NCI-H1092 (cell line): ENCODE measurements around the gene SH3BP5L.
"Not testable (repeated sequence)": the region's sequence is repeated elsewhere in the genome, so short reads cannot be mapped to it uniquely, and the experiment has no call there.

Experiments
- DNase-seq: peaks from one replicate; lab custom pipeline; 2025; lab: John Stamatoyannopoulos, UW

SH3BP5L gene

DNA sequence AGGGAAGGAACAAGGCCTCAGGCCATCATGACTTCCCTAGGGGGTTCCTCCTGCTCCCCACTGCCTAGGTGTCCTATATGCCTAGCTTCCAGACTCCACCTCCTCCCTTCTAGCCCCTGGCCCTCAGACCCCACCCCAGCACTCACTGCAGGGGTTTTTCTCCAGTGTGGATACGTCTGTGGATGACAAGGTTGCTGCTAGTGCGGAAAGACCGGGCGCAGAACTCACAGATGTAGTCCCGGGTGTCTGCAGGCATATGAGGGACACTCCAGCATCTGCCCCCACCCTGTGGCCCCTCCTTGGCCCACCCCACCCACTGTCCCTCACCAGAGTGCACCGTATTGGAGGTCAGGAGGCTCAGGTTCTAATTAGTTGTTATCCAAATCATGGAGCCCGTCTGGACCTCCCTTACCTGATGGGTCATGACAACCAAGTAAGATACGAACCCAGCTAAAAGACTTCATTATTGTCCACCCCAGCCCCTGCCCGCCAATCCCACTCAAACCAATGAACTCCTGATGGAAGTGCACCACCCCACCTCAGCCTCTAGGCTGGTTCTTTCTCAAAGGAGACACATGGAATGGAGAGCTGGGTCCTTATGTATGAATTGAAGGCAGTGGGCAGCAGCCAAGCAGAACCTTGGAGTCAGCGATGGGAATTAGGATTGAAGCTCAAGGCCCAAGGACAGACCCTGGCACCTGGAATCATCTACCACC is 25.0 kb upstream of the SH3BP5L start:
- DNase-seq: no peak

DNA sequence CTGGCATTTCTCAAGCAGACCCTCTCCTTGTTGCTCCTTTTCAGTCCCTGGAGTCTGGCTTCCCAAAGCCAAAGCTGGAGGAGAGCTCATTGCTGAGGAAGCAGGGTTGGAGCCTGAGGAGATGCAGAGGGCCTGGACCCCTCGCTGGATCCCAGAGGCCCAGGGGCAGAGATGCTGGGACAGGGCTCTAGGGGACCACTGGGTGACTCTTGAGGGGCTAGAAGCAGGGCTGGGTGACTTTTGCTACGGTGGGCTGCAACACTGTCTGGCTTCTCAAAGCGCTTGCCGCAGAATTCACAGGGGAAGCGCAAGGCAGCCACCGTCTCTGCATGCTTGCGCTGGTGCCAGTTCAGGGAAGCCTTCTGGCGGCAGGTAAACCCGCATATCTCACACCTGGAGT is 24.4 kb upstream of the SH3BP5L start:
- no peak for DNase-seq

DNA sequence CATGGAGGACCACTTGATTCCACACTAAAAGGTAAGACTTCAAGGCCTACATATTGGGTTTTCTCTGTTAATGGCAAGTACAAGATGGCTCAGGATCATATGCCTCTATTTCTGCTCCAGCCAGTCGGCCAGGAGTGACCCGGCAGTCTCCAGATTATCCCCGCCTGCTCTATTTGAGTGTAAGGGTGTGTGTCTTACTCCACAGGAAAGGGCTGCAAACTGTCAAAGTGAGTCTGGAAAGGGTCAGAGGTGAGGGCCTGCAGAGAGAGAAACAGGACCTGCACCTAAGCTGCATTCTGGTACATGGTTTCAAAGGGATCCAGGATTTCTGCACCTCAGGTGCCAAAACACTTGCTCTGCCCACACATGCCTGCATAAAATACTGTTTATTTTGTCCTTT is 23.9 kb upstream of the SH3BP5L start:
- no peak for DNase-seq

DNA sequence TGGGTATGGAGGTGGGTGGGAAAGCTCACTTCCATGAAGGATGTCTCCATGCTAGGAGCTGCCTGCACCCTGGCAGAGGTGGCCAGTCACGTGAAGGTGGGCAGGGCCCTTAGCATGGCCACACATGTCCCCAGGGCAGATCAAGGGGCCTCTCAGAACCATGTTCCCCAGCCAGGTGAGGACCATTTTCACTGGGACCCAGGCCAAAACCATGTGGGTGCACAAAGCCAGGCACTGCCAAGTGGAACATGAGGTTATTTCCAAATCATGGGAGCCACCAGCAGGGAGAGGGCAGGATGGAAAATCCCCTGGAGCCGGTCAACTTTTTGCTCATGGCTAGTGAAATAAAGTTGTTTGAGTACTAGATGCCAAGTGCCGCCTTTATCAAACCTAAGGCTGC is 23.4 kb upstream of the SH3BP5L start:
- no peak for DNase-seq

DNA sequence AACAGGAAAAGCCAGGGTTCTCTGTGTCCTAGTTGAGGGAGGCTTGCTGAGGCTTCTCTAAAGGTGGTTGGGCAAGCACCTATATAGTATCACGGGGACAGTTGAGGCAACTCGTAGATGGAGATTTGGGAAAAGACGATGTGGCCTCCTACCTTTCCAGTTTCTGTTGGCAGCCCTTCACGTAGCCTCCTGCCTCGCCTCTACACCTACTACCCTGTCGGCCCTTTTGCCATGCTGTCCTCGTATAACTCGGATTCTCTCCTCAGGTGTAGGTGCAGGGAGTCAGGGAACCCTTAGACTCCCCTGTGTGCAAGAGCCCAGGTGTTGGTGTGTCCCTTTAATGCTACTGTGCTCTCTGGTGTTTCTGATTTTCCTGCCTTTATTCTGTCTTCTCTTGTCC is 22.9 kb upstream of the SH3BP5L start:
- DNase-seq: no peak

DNA sequence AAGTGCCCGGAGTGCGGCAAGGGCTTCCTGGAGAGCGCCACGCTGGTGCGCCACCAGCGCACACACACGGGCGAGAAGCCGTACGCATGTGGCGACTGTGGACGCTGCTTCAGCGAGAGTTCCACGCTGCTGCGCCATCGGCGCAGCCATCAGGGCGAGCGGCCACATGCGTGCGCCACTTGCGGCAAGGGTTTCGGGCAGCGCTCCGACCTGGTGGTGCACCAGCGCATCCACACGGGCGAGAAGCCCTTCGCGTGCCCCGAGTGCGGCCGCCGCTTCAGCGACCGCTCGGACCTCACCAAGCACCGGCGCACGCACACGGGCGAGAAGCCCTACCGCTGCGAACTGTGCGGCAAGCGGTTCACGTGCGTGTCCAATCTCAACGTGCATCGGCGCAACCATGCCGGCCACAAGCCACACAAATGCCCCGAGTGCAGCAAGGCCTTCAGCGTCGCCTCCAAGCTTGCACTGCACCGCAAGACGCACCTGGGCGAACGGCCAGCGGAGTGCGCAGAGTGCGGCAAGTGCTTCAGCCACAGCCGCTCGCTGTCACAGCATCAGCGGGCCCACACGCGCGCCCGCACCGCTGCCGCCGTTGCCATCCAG is 22.3 kb upstream of the SH3BP5L start:
- no peak for DNase-seq

DNA sequence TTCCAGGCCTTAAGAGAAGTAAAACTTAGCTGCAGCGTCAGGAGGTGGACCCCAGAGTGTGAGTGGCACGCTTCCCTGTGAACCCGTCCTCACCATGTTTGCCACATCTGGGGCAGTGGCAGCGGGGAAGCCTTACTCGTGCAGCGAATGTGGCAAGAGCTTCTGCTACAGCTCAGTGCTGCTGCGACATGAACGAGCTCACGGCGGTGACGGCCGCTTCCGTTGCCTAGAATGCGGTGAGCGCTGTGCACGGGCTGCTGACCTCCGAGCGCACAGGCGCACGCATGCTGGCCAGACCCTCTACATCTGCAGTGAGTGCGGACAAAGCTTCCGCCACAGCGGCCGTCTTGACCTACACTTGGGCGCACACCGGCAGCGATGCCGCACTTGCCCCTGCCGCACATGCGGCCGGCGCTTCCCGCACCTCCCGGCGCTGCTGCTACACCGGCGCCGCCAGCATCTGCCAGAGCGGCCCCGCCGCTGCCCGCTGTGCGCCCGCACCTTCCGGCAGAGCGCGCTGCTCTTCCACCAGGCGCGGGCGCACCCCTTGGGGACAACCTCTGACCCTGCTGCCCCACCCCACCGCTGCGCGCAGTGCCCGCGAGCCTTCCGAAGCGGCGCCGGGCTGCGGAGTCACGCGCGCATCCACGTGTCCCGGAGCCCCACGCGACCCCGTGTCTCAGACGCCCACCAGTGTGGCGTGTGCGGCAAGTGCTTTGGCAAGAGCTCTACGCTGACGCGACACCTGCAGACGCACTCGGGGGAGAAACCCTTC is 21.7 kb upstream of the SH3BP5L start:
- no peak for DNase-seq

DNA sequence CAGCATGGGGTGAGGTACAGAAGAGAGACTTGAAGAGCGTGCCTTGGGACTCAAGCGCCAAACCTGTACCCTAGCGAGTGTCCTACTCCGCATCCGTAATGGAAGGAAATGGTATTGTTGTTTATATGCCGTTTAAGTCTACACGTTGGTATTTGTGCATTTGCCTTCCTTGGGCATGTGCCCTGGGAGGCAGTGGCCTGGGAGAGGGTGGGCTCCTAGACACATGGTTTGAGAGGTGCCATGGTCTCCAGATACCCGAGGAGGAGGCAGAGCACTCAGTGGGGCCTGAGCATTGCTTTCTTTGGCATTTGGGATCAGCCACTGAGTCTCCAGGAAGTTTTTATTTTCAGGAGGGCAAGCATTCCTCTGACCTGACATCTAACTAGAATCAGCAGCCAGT is 18.8 kb upstream of the SH3BP5L start:
- DNase-seq: no peak

DNA sequence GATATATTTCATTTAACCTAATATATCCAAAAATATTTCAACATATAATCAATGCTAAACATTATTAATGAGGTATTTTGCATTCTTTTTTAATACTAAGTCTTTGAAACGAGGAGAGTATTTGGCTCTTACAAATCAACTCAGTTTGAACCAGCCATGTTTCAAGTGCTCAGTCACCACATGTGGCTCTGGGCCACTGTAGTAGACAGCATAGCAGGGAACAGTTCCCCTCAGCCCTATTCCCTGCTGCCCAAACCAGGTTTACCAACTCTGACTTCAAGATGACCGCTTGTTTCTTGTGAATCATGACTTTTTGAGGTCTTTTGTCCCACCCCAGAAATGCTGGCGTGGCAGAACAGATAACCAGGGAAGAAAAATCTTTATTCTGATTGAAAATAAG is 18.0 kb upstream of the SH3BP5L start:
- DNase-seq: no peak

DNA sequence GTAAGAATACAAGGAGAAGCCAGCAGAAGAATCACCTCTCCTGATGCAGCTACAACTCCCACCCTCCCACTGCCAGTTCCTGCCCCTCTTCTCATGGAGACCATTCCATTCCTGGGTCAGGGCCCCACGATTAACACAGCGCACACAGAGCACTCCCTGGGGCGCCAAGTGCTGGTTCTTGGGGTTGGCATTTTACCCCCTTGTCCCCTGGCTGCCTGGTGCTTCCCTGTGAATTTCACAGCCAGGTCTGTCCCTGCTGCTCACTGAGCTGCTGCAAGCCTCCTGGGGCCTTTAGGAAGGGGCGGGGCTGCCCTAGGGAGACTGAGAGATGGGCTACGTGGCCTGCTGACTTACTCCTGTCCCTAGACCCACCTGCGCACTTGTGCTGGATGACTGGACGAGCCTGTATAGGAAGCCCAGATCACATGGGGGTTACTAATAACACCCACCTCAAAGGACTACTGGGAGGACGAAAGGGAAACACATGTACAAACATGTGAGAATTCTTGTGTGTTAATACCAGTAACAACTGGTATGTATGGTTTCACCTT is 17.1 kb upstream of the SH3BP5L start:
- DNase-seq: no peak

DNA sequence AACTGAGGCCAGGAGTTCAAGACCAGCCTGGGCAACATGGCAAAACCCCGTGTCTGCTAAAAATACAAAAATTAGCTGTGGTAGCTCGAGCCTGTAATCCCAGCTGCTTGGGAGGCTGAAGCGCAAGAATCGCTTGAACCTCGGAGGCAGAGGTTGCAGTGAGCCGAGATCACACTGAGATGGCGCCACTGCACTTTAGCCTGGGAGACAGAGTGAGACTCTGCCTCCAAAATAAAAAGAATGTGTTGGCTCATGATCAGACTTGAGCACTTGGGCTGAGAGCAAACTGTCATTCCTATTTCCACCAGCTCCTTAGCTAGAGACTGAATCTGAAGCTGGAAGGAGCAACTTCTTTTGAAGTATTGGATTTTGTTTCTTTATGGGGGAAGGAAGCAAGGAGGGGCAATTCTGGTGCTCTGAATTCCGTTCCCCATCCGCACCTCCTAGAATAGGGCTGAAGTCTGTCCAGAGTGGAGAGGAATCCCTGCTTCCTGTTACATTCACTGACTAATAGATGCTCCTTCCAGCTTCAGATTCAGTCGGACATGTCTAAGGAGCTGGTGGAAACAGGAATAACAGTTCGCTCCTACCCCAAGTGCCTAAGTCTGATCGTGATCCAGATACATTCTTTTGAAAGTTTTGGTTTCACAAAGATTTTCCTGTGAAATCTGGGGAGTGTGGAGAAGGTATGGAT is 16.1 kb upstream of the SH3BP5L start:
- no peak for DNase-seq

DNA sequence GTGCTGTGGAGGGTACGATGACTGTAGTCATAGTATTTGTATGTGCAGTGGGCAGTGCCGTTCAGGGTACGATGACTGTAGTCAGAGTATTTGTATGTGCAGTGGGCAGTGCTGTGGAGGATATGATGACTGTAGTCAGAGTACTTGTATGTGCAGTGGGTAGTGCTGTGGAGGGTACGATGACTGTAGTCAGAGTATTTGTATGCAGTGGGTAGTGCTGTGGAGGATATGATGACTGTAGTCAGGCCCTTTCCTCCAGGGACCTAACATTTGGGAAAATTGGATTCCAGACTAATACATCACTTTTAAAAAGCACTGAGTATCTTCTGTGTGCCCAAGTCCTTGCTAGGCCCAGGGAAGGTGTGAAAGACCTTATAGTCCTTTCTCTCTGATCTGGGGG is 15.2 kb upstream of the SH3BP5L start:
- no peak for DNase-seq

DNA sequence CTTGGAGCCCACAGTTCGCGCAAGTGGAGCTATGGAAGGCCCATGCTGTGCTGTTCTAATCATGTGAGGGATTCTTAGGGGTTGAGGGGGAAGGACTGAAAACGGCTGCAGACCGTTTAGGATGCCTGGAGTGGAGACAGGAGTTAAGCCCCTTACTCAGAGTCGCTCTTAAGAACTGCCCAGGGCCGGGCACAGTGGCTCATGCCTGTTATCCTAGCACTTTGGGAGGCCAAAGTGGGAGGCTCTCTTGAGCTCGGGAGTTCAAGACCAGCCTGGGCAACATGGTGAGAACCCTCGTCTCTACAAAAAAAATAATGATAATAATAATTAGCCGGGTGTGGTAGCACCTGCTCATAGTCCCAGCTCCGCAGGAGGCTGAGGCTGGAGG is 13.4 kb upstream of the SH3BP5L start:
- no peak for DNase-seq

DNA sequence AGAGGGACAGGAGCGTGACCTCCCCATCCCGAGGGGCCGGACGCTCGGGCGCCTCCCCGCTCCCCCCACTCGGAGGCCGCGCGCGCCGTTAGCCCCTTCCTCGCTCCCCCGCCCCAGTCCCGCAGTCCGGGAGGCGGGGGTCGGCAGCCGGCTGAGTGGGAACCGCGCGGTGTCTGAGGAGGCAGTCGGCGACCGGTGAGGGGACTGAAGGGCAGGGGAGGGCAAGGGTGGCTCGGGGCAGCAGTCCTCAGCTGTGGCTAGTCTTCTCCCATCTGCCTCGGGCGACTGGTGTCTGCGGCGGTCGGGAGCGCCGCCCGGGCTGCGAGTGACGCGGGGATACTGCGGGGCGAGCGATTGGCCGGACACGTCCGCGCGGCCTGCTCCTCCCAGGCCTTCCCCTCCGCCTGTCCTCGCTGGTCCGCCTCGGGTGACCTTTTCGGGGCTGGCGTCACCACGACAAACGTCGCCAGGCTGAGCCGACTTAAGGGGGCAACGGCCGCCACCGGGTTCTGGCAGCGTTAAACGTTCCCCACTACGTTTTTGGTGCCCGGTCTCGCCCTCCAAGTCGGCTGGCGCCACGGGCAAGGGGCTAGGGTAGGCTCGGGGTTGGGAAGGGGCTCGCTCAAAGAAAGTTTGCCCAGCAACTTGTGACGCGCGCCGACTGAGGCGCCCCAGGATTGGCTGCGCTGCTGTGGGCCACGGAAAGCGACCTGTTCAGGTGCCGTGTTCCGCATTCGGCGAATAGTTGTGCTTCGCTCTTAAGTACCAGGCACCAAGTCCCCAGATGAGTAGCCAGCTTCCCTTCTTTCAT is 12.8 kb upstream of the SH3BP5L start:
- peak; percentile 89 for DNase-seq

DNA sequence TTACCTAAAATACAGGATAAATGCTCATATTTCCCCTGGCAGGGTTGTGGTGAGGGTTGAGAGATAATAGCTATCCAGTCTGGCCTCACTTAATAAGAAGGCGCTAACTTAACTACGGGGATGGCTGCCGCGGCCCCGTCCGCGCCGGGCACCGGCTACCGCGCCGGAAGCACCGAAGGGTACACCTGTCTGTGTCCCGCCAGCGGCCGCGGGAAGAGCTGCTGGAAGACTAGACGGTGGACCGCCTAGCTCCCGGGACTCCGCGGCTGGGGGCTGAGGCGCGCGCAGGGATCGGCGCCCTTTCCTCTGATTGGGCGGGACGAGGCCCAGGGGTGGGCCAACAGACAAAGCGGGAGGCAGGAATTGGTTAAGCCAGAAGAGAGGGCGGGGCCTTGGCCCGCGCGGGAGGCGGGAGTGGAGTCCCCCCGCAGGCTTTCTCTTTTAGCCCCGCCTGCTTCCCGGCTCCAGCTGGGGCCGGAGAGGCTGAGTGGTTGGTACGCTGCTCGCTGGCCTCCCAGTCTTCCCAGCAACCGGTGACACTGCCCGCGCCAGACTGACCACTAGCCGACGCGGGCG is 12.2 kb upstream of the SH3BP5L start, which contains the start of gene ZNF672:
TSS of gene ZNF672 (plus strand) at position 444 of the 576 bp plus-strand sequence. CDS start 9,051 bp downstream, outside the sequence.
- DNase-seq: peak; percentile 99

DNA sequence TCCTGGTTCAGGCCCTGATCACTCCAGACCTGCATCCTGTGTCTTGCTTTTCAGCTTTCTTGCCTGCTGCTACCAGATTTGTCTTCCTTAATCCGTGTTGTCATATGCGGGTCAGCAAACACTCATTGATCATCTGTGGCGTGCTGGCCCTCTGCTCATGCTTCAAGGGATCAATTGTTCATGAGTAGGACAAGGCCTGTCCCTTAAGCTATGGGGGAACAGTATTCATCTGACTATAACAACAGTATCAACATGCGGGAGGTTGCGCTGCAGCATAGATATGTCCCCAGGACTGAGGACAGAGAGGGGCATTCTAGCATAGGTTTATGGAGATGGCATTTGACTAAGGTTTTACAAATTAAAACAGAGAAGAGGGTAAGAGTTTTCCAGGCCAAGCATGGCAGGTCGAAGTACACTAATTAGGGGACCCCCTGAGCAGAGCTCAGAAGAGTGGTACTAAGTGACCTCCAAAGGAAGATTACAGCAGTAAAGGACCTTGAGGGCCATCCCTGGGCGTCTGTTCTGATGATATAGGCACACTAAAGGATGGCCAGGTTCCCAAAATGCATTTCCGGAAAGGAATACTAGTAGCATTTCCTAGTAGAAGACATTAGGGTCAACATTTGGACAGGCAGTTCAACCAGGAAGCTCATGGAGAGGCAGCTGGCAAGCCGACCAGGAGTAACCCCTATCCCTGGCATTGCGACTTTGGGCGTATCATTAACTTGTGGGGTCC is 11.5 kb upstream of the SH3BP5L start:
- no peak for DNase-seq

DNA sequence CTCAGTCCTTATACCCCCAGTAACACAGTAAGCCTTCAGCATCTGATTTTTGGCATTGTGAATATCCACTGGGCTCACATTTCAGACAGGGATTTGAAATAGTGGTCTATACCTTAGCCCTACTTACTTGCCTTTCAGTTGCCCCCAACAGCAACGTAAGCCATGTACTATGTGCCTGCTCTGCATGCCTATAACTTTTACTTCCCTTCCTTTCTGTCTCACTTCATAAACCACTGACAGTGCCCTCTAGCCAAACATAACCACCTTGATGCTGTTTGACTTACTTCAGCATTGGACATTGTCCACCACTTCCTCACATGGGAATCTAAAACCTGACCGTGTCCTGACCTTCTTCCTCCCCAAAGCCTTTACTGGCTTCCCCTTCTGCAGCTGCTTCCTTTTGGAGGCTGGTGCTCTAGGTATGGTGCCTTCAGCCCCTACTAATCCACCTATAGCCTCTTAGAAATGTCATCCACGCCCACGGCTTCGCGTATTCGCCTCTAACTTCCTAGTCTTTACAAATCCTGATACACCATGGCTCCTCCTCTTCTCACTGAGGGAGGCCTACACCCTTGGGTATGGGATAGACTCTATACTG is 8.7 kb upstream of the SH3BP5L start:
- DNase-seq: no peak

DNA sequence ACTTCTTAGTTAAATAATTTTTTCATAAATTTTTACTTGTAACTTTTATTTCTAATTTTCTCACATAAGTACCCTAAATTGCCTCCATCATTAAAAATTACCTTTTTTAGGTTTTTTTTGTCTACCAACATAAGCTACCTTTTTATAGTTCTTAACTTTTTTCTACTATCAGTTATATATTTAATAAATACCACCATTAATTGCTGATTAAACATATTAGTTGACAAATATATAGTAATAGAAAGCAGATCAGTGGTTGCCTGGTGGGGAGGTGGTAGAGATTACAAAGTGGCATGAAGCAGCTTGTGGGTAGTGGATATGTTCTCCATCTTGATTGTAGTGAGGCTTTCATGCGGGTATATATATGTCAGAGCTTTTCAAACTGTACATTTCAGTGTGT is 6.1 kb upstream of the SH3BP5L start:
- DNase-seq: no peak

DNA sequence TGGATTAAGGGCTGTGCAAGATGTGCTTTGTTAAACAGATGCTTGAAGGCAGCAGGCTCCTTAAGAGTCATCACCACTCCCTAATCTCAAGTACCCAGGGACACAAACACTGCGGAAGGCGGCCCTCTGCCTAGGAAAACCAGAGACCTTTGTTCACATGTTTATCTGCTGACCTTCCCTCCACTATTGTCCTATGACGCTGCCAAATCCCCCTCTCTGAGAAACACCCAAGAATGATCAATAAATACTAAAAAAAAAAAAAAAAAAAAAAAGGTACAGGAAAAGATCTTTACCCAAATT is 5.0 kb upstream of the SH3BP5L start:
- DNase-seq: not testable (repeated sequence)

DNA sequence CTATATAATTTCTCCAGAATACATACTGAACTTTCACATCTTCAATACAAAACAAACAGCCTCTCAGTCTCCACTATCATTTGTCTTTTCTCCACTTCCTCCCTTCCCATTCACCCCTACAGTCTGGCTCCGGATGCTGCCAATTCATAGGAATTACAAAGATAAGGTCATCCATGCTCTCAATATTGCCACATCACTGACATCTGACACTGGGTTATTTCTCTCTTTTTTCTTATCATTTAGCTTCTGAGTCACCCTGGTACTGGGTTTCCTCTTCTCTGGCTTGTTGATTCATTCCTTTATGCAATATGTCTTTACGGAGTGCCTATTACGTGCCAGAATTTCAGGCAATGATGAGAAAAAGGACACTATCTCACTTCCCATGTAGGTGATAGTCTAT is 3.1 kb upstream of the SH3BP5L start:
- DNase-seq: no peak
